H1 (cell line): ENCODE data around the gene KATNIP. TPM values are rescaled to one million over a fixed set of nuclear protein-coding genes. Genes with fewer than 3 reads are reported as not detected.
A peak's percentile ranks its signal among the peaks of the same experiment; 100 is the strongest.

Experiments used
- CTCF ChIA-PET: fragments of 300-600 bp; sonication (Branson Sonifier 250); formaldehyde crosslinking; loops from one replicate; lab custom pipeline; 2021; ENCODE audit not compliant: partially characterized antibody; lab: Charles Lee
- POLR2A ChIA-PET: fragments of 300-600 bp; sonication (Branson Sonifier 250); formaldehyde crosslinking; loops from one replicate; lab custom pipeline; 2021; ENCODE audit warnings: inconsistent platforms; ENCODE audit not compliant: partially characterized antibody; lab: Charles Lee
- DNase-seq, 2 experiments: peaks; one replicate each; pipeline versions ENCODE4 v3.0.0 to v3.0.0-alpha.2; 2010 to 2022; ENCODE audit warnings: low spot score in 2 of 2, low read depth in 1 of 2, mixed read lengths in 1 of 2
- FAIRE-seq: peaks from 2 replicates; lab custom pipeline; 2011; peaks lifted over from hg19 to GRCh38; lab: Jason Lieb, UNC
- H2AFZ ChIP-seq: 2 replicates; pipeline ENCODE4 v1.8.1; 2012; ENCODE audit warnings: low read length, inconsistent platforms
- H2AK5ac ChIP-seq: 2 replicates; pipeline ENCODE4 v1.6.1; 2013; ENCODE audit warnings: low read depth, low read length
- H2BK120ac ChIP-seq: replicated peaks from 2 replicates; pipeline ENCODE3; 2013; ENCODE audit warnings: low read depth, low read length, inconsistent platforms
- H2BK12ac ChIP-seq: 2 replicates; pipeline ENCODE4 v1.6.1; 2013; ENCODE audit warnings: low read depth, low read length
- H2BK15ac ChIP-seq: 2 replicates; pipeline ENCODE4 v1.6.1; 2013; ENCODE audit warnings: low read length
- H2BK20ac ChIP-seq: 2 replicates; pipeline ENCODE4 v1.6.1; 2013; ENCODE audit warnings: low read length
- H2BK5ac ChIP-seq: 2 replicates; pipeline ENCODE4 v1.6.1; 2013; ENCODE audit warnings: low read depth, low read length
- H3K14ac ChIP-seq: 2 replicates; pipeline ENCODE4 v1.6.1; 2013; ENCODE audit warnings: inconsistent platforms; ENCODE audit not compliant: insufficient read length
- H3K18ac ChIP-seq: 2 replicates; pipeline ENCODE4 v1.6.1; 2013; ENCODE audit warnings: low read length; ENCODE audit errors: extremely low read depth
- H3K23ac ChIP-seq: 2 replicates; pipeline ENCODE4 v1.6.1; 2013; ENCODE audit warnings: inconsistent platforms; ENCODE audit not compliant: insufficient read length
- H3K23me2 ChIP-seq: 2 replicates; pipeline ENCODE4 v1.6.1; 2013; ENCODE audit warnings: low read depth, low read length
- H3K27ac ChIP-seq: 2 replicates; pipeline ENCODE4 v1.6.1; 2011; ENCODE audit warnings: low read depth, low read length, inconsistent platforms
- H3K27me3 ChIP-seq, 4 experiments: replicated peaks in 1 of 4; 1 replicate in 1 of 4; 2 replicates in 3 of 4; pipeline versions ENCODE4 v1.6.1 to v1.8.1; 2011 to 2013; ENCODE audit warnings: low read length in 3 of 4, mild to moderate bottlenecking in 3 of 4, inconsistent platforms in 2 of 4, mixed read lengths in 2 of 4, moderate library complexity in 1 of 4; ENCODE audit not compliant: control insufficient read depth in 3 of 4, insufficient read depth in 3 of 4; ENCODE audit errors: extremely low read depth in 1 of 4
- H3K36me3 ChIP-seq, 4 experiments: 2 replicates each; pipeline versions ENCODE4 v1.6.1 to v1.8.1; 2011 to 2013; ENCODE audit warnings: mild to moderate bottlenecking in 4 of 4, low read length in 3 of 4, moderate library complexity in 2 of 4, control low read depth in 1 of 4, inconsistent platforms in 1 of 4; ENCODE audit not compliant: insufficient read depth in 4 of 4, control insufficient read depth in 2 of 4
- H3K4ac ChIP-seq: replicated peaks from 2 replicates; pipeline ENCODE3; 2013; ENCODE audit warnings: low read length, low read depth, mixed read lengths, inconsistent platforms; ENCODE audit not compliant: insufficient read length
- H3K4me1 ChIP-seq, 4 experiments: replicated peaks in 1 of 4; 1 replicate in 1 of 4; 2 replicates in 3 of 4; pipeline versions ENCODE4 v1.6.1 to v1.8.1; 2011 to 2013; ENCODE audit warnings: low read length in 3 of 4, inconsistent platforms in 2 of 4, mixed read lengths in 1 of 4; ENCODE audit not compliant: insufficient read depth in 4 of 4, control insufficient read depth in 3 of 4
- H3K4me2 ChIP-seq, 2 experiments: 2 replicates each; pipeline versions ENCODE4 v1.6.1 to v1.8.1; 2011 to 2013; ENCODE audit warnings: low read depth in 2 of 2, low read length in 2 of 2, control low read depth in 1 of 2, inconsistent platforms in 1 of 2, mild to moderate bottlenecking in 1 of 2; ENCODE audit not compliant: insufficient read depth in 1 of 2
- H3K4me3 ChIP-seq, 4 experiments: fragments of 200-600, 300-600 bp in 1 of 4; sonication (generic), shearing (Covaris generic), sonication (Bioruptor Twin) in 1 of 4; 2 replicates each; pipeline versions ENCODE4 v1.5.1 to v1.8.1; 2011 to 2016; ENCODE audit warnings: low read length in 4 of 4, low read depth in 3 of 4, control low read depth in 2 of 4, inconsistent platforms in 2 of 4, mild to moderate bottlenecking in 2 of 4, mixed read lengths in 1 of 4, moderate library complexity in 1 of 4; ENCODE audit not compliant: insufficient read depth in 2 of 4; ENCODE audit errors: extremely low read depth in 1 of 4
- H3K56ac ChIP-seq: replicated peaks from 2 replicates; pipeline ENCODE3; 2013; ENCODE audit warnings: low read depth, mild to moderate bottlenecking, mixed read lengths, low read length, inconsistent platforms; ENCODE audit not compliant: insufficient read length
- H3K79me1 ChIP-seq: 2 replicates; pipeline ENCODE4 v1.6.1; 2013; ENCODE audit warnings: low read depth, low read length, control low read depth
- H3K79me2 ChIP-seq, 2 experiments: 2 replicates each; pipeline versions ENCODE4 v1.6.1 to v1.8.1; 2012 to 2013; ENCODE audit warnings: low read length in 2 of 2, mild to moderate bottlenecking in 2 of 2, inconsistent platforms in 1 of 2; ENCODE audit not compliant: insufficient read depth in 2 of 2, control insufficient read depth in 1 of 2
- H3K9ac ChIP-seq, 4 experiments: replicated peaks in 1 of 4; 1 replicate in 1 of 4; 2 replicates in 3 of 4; pipeline versions ENCODE4 v1.6.1 to v1.8.1; 2011 to 2013; ENCODE audit warnings: low read depth in 3 of 4, low read length in 3 of 4, control low read depth in 2 of 4, mild to moderate bottlenecking in 2 of 4, moderate library complexity in 2 of 4, inconsistent platforms in 1 of 4; ENCODE audit errors: extremely low read depth in 1 of 4
- H3K9me3 ChIP-seq, 2 experiments: 2 replicates each; pipeline versions ENCODE4 v1.6.1 to v1.8.1; 2012 to 2013; ENCODE audit warnings: mild to moderate bottlenecking in 2 of 2, moderate library complexity in 2 of 2, control low read depth in 1 of 2, inconsistent platforms in 1 of 2, low read depth in 1 of 2, low read length in 1 of 2, mixed read lengths in 1 of 2; ENCODE audit not compliant: insufficient read depth in 2 of 2
- H4K20me1 ChIP-seq, 2 experiments: replicated peaks in 1 of 2; 2 replicates each; pipeline versions ENCODE3 to v1.8.1; 2011 to 2013; ENCODE audit warnings: inconsistent platforms in 2 of 2, low read length in 2 of 2, mild to moderate bottlenecking in 1 of 2; ENCODE audit not compliant: insufficient read depth in 2 of 2, control insufficient read depth in 1 of 2
- H4K5ac ChIP-seq: 2 replicates; pipeline ENCODE4 v1.6.1; 2013; ENCODE audit warnings: low read length, low read depth, mixed read lengths, inconsistent platforms; ENCODE audit not compliant: insufficient read length
- H4K8ac ChIP-seq: 2 replicates; pipeline ENCODE4 v1.8.0; 2013; ENCODE audit warnings: mild to moderate bottlenecking, moderate library complexity, low read length, inconsistent platforms; ENCODE audit not compliant: insufficient read depth; ENCODE audit errors: extremely low read depth
- H4K91ac ChIP-seq: replicated peaks from 2 replicates; pipeline ENCODE3; 2013; ENCODE audit warnings: low read length, mixed read lengths, inconsistent platforms; ENCODE audit not compliant: insufficient read length
- EZH2 ChIP-seq: fragments of 200-600 bp; sonication (generic); IDR thresholded peaks from 2 replicates; pipeline ENCODE4 v1.7.1; 2012; ENCODE audit warnings: low read depth, mild to moderate bottlenecking, moderate library complexity, low read length, inconsistent platforms; ENCODE audit not compliant: severe bottlenecking
- GTF2F1 ChIP-seq: IDR thresholded peaks from 2 replicates; pipeline ENCODE4 v1.6.1; 2012; ENCODE audit warnings: low read depth, low read length, improper control_type of control experiment, borderline replicate concordance
- NRF1 ChIP-seq: IDR thresholded peaks from 2 replicates; pipeline ENCODE4 v1.6.1; 2011; ENCODE audit warnings: mild to moderate bottlenecking, low read depth, low read length, improper control_type of control experiment
- SRF ChIP-seq: IDR thresholded peaks from 2 replicates; pipeline ENCODE4 v1.6.1; 2011; ENCODE audit warnings: mild to moderate bottlenecking, low read depth, low read length, moderate library complexity
- TCF12 ChIP-seq: IDR thresholded peaks from 2 replicates; pipeline ENCODE4 v1.6.1; 2011; ENCODE audit warnings: low read depth, mild to moderate bottlenecking, low read length
- ZNF274 ChIP-seq: IDR thresholded peaks from 2 replicates; pipeline ENCODE4 v1.7.0; 2012; ENCODE audit warnings: low read length, borderline replicate concordance; ENCODE audit errors: extremely low read depth
- WGBS, 2 experiments: shearing (Covaris generic) in 1 of 2; methylation state at CpG; one replicate each; pipeline versions ENCODE4 v1.1.6 to v1.1.7; 2013 to 2015; ENCODE audit warnings: low lambda C conversion rate in 2 of 2, mixed read lengths in 2 of 2, inconsistent platforms in 1 of 2, low coverage in 1 of 2, missing lambda C conversion rate in 1 of 2; ENCODE audit not compliant: insufficient replicate concordance in 2 of 2, insufficient coverage in 1 of 2, insufficient read length in 1 of 2; ENCODE audit errors: extremely low coverage in 1 of 2, missing lambda C conversion rate in 1 of 2; 5-methylcytosine and 5-hydroxymethylcytosine counted together
- polyA plus RNA-seq, 7 experiments: library from polyadenylated mRNA; depleted of rRNA in 3 of 7; stranded (reverse) in 5 of 7; unstranded in 2 of 7; fragments of >200 nt in 5 of 7; fragments of 200-250 nt in 2 of 7; gene quantifications; 1 replicate in 5 of 7; 2 replicates in 1 of 7; 4 replicates in 1 of 7; pipeline versions ENCODE4 v1.2.1 to v1.2.3, GENCODE V29; 2011 to 2013; ENCODE audit warnings: missing spikeins in 2 of 7, mixed read lengths in 2 of 7
- total RNA-seq: library from RNA; stranded (reverse); fragmentation: NEBNext Ultra II Directional; extraction: Animal tissue kit (Norgen Biotek cat#: 25700); gene quantifications from 2 replicates; pipeline ENCODE4 v1.2.1, GENCODE V29; 2021
- TF ChIP-seq, protein P1 (sequence below): IDR thresholded peaks from 2 replicates; pipeline ENCODE4 v1.6.1; 2012; ENCODE audit warnings: inconsistent platforms

The KATNIP gene
- total and polyA plus RNA-seq, 2 of the 8 experiments (the other 6 are each of a cell fraction or from before 2014, with no cell fraction given): 7.9 to 20.0 TPM

- Histone ChIP-seq H2AFZ (no peak overlapping the region), H4K8ac (no peak overlapping the region), H3K4ac (peak overlapping the region; percentile 7), H2AK5ac (no peak overlapping the region), H2BK5ac (peak overlapping the region; percentile 71), H2BK20ac (no peak overlapping the region), H3K23me2 (no peaks in the 10 kb centered on the region), H2BK120ac (no peak overlapping the region), H3K56ac (no peak overlapping the region), H3K4me2 (no peak overlapping the region), H3K9ac (no peak overlapping the region), H3K36me3 (no peaks in the 10 kb centered on the region), H3K27me3 (no peaks in the 10 kb centered on the region), H3K14ac (no peak overlapping the region), H3K27ac (no peak overlapping the region), H3K79me2 (no peaks in the 10 kb centered on the region), H3K18ac (peak overlapping the region; percentile 71), H4K5ac (no peak overlapping the region), H3K4me3 (no peak overlapping the region), H3K79me1 (no peaks in the 10 kb centered on the region), H2BK15ac (0 out of 2 replicates have a peak overlapping the region, but pooled peaks have one; percentile 72), H3K23ac (no peak overlapping the region), H3K9me3 (no peaks in the 10 kb centered on the region), H2BK12ac (0 out of 2 replicates have a peak overlapping the region, but pooled peaks have one; percentile 65), H3K4me1 (peaks cover 0 to 21% (median 8%) of the 10 kb centered on the region in 4 experiments; a peak in 6 of 7 replicates), H4K20me1 (no peaks in the 10 kb centered on the region), H4K91ac (peak overlapping the region; percentile 25)
- no peak for DNase-seq
- CTCF ChIA-PET: interaction anchor here (1.3 kb wide), 1 partner anchor 41 kb away, joined by 4 read pairs; no protein-coding TSS in a partner anchor
- WGBS, 2 experiments: 89% methylated on average over 10 of the region's 10 CpGs; no CpG with 5 or more reads in 1 of the 2 experiments
- POLR2A ChIA-PET: no interaction called here
- no peak for FAIRE-seq
- TF ChIP-seq GTF2F1: no peak
- TF ChIP-seq, protein P1, sequence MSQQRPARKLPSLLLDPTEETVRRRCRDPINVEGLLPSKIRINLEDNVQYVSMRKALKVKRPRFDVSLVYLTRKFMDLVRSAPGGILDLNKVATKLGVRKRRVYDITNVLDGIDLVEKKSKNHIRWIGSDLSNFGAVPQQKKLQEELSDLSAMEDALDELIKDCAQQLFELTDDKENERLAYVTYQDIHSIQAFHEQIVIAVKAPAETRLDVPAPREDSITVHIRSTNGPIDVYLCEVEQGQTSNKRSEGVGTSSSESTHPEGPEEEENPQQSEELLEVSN: no peak
- no peak for TF ChIP-seq SRF
- TF ChIP-seq EZH2: no peak
- no peak for TF ChIP-seq ZNF274
- TF ChIP-seq NRF1: no peak
- TF ChIP-seq TCF12: no peak
Observed at GRCh38 chr16:27598931-27599565, 49.1 kb downstream of the KATNIP start.
